CD4-positive, alpha-beta T cell treated with Interleukin-6 at 100 ng/mL for 8 hours (primary cell): ENCODE measurements around the gene RPTOR.
"Not testable (repeated sequence)": the region's sequence is repeated elsewhere in the genome, so short reads cannot be mapped to it uniquely, and the experiment has no call there.

Experiments used
- DNase-seq: peaks from one replicate; pipeline ENCODE4 v3.0.0-alpha.2; 2020; ENCODE audit warnings: mixed read lengths, low spot score

RPTOR gene

DNA sequence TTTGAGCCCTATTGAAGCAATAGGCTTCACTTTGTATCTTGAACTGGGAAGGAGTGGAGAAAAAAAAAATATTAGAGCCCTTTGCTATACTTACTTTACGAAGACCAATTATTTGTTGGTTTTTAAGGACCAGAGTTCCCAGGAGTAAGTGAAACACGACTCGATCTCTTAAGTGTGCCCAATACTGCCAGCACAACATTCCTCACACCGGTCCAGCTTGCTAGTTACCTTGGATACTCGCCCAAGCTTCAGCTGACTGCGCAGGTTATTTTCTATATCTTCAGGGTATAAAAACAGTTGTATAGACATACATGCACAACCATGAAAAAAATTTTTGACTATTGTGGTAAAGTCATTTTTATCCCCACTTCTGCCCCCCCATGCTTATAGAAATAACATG lies 72.1 kb downstream of the RPTOR start:
- DNase-seq = no peak

DNA sequence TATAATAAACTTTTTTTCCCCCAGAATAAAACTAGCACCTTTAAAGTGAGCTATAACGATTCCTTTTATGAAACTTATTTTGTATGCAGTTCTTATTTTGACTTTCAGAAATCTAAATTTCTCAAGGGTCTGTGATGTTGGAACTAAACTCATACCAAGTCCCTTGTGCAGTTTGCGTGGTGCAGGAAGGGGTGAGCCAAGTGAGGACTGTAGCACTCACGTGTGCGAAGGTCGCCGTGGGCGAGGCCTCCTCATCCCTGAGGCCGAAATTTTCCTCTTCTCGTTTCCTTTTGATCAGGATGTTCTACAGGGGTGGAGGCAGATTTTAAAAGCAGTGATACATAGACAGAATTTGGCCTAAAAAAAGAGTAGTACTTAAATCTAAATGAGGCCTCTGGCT lies 73.7 kb downstream of the RPTOR start:
- DNase-seq = no peak

DNA sequence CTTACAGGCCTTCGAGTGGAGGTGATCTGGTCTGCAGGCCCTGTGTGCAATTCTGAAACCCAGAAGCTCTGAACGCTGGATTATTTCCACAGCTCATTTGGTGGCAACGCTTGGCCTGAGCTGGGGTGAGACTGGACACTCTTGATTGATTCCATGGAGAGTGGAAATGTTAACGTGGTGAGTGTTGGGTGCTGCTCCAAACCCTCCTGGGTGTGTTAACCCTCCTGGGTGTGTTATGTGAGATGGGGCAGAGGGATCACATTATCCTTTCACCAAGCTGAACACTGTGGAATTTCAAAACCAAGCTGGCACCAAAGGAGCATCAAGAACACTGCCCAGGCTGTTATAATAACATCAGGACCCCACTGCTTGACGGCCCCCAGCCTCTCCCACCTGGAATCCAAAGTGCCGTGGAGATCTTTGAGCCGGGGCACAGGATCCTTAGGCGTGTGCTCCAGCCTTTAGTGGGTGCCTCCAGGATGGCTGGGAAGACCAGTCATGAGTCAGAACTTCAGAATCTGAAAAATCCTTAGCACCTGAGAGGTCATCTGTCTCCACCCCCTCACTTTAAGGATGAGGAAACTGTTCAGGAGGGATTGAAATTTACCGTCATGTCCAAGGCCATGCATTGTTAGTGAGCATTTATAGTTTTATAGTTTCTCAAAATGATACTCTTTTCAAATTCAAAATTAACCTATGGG lies 75.0 kb downstream of the RPTOR start:
- DNase-seq = no peak

DNA sequence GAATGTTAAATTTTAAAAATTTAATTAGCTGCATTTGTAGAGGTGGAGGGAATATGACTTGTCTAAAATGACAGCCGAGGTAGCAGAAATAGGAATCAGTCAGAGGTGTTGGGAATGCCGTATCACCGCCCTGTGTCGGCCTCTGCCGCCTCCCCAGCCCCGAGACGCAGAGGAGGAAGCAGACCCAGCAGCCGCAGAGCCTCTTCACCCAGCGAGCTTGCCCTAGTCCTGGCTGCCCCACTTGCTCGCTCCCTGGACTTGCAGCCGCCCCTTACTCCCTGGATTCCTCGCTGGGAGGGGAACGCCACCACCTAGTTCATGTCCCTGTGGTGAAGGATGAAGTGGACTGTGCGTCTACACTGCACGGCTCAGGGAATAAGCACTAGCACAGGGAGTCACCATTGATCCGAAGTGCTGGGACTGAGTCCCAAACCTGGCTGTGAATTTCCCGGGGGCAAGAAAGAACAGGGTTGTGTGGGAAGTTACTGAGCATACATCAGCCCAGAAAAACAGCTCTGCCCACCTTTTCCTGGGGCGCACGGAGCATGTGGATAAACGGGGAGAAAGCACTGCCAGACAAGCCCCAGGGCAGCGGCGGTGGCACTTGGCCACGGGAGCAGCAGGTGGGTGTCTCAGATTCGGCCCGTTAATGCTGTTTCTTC lies 76.8 kb downstream of the RPTOR start:
- DNase-seq = no peak

DNA sequence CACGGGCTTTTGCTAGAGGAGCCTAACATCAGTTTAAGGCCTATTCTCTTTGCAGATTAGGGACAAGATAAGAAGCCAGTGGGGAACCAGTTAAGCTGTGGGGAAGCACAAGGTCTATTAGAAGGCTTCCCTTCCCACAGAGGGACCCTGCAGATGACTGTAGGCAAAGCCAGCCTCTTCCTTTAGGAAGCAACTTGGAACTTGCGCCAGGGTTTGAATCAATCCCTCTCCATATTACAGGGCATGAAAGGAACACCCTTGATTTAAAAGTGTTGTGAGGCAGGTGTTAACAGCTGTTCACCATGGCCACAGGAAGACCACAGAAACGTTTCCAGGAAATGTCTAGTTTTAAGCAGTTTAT lies 77.3 kb downstream of the RPTOR start:
- no peak for DNase-seq

DNA sequence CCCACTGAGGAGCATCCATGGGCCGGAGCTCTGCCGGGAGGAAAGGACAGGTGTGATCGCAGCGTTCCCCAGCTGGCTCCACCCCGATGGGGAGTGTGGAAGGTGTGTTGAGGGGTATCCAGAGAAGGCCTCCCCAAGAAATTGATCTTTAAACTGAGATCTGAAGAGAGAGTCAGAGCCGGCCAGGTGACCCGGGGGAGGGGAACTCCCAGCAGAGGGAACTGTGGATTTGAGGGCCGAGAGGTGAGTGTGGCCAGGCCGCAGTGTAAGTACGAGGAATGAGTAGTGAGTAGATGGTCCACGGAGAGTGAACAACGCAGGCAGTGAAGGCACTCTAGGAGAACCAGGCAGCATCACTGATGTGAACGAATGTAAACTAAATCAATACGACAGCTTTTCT lies 80.2 kb downstream of the RPTOR start:
- DNase-seq = no peak

DNA sequence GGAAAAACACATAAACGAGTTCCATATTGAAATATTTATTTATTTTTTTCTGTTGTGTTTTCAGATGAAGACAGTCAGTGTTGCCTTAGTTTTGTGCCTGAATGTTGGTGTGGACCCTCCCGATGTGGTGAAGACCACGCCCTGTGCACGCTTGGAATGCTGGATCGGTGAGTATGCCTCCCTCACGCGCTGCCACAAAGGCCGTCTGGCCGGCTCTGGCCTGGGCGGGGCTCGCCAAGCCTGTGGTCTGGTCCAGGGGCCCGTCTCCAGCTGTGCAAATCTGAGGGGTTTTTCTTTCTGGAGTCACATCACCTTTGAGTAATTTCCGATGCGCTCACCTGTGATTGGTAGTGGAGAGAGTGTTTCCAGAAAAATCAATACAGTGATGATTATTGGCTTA lies 81.0 kb downstream of the RPTOR start:
- DNase-seq = no peak

DNA sequence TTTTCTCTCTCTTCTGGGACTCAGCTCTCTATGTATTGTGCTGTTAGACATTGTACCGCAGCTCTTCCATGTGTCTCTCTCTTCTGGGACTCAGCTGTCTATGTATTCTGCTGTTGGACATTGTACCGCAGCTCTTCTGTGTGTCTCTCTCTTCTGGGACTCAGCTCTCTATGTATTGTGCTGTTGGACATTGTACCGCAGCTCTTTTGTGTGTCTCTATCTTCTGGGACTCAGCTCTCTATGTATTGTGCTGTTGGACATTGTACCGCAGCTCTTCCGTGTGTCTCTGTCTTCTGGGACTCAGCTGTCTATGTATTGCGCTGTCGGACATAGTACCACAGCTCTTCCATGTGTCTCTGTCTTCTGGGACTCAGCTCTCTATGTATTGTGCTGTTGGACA lies 84.2 kb downstream of the RPTOR start:
- DNase-seq = not testable (repeated sequence)

DNA sequence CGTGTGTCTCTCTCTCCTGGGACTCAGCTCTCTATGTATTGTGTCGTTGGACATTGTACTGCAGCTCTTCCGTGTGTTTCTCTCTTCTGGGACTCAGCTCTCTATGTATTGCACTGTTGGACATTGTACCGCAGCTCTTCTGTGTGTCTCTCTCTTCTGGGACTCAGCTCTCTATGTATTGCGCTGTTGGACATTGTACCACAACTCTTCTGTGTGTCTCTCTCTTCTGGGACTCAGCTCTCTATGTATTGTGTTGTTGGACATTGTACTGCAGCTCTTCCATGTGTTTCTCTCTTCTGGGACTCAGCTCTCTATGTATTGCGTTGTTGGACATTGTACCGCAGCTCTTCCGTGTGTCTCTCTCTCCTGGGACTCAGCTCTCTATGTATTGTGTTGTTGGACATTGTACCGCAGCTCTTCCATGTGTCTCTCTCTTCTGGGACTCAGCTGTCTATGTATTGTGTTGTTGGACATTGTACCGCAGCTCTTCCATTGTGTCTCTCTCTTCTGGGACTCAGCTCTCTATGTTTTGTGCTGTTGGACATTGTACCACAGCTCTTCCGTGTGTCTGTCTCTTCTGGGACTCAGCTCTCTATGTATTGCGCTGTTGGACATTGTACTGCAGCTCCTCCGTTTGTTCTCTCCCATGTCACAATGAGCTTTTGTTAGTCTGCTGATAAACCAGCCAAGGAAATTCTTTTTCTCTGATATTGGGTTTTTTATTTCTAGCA lies 84.8 kb downstream of the RPTOR start:
- DNase-seq = no peak

DNA sequence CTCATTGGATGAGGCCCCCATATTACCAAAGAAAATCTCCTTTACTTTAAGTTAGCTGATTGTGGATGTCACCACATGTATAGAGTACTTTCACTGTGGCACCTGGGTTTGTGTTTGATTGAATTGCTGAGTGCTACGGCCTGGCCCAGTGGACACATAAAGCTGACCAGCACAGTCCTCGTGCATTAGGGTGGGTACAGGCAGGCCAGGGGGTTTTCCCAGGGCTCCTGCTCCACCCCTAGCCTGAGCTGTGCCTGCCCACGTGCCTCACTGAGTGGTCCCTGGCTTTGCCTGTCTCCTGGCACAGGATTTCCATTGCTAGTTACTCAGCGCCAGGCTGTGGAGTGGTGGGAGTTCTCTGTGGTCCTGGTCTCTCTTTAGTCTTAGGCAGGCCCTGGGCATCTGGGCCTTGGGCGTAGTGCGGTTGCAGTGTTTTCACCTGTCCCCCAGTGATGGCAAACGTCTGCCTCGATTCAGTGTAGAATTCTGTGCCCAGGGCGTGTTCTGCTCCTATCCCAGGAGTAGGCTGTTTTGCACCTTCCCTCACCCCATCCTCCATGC lies 86.0 kb downstream of the RPTOR start:
- no peak for DNase-seq

DNA sequence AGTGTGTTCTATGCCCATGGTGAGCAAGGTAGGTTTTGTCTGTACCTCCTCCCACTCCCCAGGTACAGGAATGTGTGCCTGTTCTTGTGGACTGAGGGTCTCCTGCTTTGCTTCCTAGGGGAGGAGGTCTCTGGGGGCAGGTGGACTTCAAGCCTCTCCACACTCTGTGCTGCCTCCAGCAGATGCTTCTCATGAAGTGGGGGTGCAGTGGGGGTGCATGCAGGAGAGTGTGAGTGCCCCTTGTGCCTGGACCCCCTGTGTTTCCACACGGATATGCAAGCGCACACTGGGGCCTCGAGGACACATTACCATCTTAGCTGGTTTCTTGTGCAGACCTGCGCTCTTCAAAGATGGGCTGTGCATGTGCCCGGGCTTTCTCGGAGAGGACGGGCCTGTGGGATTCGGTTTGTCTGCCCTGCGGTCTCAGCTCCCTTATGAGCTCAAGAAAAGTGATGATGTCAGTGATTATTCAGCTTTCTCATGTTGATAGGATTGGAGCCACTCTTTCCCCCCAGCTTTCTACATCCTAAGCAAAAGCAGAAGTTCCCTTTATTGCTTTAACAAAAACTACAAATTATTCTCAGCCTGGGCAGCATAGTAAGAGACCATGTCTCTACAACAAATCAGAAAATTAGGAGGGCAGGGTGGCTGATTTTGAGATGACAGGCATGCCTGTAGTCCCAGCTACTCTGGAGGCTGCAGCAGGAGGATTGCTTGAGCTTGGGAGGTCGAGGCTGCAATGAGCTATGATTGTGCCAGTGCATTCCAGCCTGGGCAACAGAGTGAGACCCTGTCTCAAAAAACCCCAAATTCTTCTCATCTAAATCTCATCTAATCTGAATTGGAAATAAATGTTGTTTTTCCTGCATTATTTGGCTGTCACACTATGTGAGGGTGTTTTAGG lies 86.8 kb downstream of the RPTOR start:
- no peak for DNase-seq

DNA sequence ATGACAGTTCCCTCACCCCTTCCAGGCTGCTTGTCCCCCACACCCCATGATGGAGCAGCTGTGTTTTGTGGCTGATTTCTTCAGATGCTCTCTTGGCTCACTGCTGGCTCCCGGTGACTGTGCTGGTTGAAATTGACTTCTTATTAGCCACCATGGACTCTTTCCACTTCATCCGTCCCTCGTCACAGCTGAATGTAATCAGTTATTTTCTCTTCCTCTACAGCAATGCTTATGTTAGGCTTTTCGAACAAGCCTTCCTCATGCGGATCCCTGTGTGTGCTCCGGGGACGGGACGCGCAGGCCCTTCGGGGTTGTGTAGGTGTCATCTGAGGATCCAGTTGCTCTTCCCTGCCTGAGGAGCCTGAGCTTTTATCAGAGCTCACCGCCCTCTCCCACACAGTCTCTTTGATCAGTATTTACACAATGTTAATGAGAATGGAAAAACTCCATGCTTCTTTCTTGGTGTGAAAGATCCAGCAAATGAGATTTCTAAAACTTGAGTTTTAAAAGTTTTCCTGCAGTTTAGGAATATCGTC lies 87.5 kb downstream of the RPTOR start:
- no peak for DNase-seq

DNA sequence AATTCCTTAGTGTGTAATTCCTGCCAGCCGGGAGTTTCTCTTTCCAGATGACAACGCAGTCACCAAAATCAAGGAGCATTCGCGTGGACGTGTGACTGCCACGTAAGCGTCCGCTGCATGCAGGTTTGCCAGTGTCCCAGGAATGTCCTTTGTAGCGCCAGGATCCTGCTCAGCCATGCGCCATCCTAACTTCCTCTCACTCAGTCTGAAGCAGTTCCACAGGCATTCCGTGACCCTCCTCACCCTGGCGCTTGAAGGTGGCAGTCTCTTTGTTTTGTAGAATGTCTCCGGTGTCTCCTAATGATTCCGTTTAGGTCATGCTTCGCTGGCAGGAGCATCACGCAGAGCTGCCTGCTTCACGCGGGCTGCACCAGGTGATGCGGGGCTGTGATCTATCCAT lies 88.6 kb downstream of the RPTOR start:
- DNase-seq = no peak

DNA sequence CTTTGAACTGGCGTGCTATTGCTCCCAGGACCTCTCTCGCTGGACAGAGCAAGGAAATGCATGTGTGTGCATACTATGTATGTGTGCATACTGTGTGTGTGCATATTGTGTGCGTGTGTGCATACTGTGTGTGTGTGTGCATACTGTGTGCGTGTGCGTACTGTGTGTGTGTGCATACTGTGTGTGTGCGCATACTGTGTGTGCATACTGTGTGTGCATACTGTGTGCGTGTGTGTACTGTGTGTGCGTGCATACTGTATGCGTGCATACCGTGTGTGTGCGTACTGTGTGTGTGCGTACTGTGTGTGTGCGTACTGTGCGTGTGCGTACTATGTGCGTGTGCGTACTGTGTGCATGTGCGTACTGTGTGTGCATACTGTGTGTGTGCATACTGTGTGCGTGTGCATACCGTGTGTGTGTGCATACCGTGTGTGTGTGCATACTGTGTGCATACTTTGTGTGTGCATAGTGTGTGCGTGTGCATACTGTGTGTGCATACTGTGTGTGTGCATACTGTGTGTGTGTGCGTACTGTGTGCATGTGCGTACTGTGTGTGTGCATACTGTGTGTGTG lies 89.4 kb downstream of the RPTOR start:
- DNase-seq = no peak

DNA sequence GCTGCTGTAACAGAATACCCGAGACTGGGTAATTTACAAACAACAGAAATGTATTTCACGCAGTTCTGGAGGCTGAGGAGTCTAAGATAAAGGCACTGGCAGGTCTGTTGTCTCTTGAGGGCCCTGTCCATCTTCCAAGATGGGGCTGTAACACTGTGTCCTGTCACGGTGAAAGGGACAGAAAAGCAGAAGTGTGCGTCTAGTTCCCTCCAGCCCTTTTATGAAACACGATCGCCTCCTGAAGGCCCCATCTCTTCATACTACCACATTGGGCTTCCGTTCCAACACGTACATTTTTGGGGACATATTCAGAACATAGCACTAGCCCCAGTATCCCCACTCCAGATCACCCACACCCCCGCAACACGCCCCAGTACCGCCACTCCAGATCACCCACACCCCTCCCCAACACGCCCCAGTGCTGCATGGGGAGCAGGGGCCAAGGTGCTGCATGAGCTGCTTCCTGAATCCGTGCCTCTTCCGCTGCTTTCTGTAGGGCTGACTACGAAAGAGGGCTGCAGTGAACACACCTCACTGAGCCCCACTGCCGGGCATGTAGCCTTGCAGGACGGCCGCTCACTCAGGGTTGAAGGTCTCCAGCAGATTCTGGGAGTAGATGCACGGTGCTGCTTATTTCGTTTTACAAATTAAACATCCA lies 91.9 kb downstream of the RPTOR start:
- no peak for DNase-seq

DNA sequence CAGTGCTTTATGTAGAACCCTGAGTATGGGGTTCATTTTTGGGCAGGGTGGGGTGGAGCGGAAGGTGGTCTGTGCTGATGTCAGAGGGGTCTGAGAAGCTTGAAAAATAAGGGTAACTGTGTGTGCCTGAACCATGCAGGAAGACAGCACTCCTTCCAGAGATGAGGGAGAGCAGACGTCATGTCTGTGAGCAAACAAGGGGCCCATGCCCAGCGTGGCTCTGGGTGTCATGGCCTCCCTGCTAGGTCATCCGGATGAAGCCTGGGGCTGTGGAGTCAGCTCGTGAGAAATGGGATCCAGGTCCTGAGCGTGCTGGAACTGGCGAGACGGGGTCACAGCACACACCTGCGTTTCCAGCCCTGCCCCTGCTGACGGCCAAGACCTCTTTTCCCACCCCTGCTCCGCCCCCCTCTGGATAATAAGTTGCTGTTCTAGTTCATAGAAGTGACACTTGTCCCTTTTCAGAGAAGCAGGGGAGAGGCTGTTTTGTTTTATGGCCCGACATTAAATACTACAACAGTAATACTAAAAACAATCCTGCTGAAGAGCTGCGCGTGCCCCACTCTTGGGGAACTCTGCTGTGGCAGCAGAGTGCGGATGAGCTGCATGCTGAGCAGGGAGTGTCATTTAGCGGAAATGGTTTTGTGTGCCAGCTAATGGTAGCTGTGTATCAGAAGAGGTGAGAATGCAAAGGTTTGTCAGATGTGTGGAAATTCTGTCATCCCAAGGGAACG lies 92.6 kb downstream of the RPTOR start:
- DNase-seq = no peak

DNA sequence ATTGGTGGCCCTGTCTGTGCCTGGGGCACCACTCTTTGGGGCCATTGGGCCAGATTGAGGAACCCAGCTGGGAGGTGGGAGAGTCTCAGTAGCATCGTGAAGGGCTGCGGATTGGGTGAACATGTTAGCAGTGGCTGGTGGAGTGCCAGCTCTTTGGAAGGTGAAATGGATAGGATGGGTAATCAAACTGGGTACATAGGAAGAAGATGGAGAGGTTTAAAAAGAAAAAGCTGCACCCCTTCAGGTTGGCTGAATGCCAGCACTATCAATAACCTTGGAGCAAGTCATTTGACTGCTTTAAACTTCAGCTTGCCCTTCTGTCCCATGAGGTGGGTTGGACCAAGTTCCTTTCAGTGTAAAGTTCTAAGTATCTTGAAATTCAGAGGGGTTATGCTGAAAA lies 95.0 kb downstream of the RPTOR start:
- DNase-seq = no peak

DNA sequence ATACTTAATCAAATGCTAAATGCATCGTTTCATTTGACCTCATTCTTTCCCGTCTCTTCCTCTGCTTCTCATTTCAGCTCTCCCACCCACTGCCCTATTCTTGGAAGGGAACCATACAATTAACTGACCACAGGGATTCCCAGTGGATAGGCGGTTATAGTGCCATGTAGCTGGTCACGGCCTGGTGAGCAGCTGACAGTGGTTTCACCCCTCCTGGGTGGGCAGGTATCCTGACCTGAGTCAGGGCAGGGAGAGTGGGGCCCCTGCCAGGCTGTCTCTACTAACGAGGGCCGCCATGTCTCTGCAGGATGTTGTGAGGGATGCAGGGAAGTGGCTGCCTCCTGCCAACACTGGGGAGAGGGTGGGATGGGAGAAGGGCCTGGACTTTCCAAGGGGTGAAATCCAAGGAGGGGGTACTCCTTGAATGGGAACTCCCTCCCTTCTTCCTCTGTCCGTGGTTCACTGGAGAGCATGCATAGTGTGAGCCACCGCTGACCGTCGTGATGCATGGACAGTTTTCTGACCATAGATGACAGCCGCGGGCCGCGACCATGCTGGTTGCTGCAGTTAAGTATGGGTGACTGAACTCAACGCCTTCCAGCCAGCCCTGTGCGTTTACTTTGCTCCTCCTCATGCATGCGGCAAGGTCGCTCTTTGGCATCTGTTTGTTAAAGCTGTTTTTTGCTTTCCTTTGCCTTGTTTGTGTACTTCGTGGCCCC lies 95.9 kb downstream of the RPTOR start:
- no peak for DNase-seq

DNA sequence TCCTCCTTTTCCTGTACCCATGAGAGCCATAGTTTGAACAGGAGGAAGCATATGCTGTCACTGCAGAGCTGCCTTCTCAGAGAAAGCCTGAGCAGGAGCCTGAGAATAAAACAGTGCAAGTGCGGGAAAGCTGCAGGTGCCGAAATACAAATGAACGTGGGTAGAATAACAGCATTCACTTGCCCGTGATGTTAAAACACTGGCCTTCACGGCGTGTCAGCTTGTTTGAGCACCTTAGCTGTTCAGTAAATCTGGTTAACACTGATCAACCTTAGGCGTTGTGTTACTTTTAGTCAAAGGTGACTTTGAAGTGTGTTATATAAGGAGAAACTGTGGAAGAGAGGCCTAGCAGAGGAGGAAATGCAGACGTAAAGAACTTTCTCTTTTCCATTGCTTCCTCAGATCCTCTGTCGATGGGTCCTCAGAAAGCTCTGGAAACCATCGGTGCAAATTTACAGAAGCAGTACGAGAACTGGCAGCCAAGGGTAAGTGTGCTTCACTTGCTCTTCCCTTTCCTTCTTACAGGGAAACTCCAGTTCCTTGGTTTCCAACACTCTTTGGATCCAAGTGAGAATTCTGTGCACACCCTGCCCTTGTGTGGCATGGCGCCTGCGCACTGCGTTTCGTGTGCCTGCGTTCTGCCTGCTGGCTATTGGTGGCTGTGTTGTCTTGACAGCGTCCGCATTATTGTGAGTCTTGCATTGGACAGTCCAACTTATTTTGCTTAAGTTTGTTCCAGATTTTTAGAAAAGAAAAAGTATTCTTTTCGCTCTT lies 98.9 kb downstream of the RPTOR start:
- DNase-seq = no peak
